HCT116 (cell line): ENCODE measurements around the gene VPS45. TPM values are rescaled to one million over a fixed set of nuclear protein-coding genes. Genes with fewer than 3 reads are reported as not detected.

Source experiments
- ATAC-seq: fragments of 200-7000 bp; cut with Tn5 transposase; 2 replicates; pipeline ENCODE4 v1.9.1; 2020; ENCODE audit warnings: mild to moderate bottlenecking, moderate library complexity
- BruUV-seq: library from RNA; stranded (reverse); fragments of 400-500 nt; replicated peaks from 2 replicates; lab custom pipeline; 2021; lab: Mats Ljungman, UMichigan
- CTCF ChIA-PET: fragments of 300-600 bp; sonication (Branson Sonifier 250); formaldehyde crosslinking; loops from one replicate; lab custom pipeline; 2021; ENCODE audit warnings: antibody characterized with exemption; lab: Charles Lee
- POLR2A ChIA-PET: fragments of 300-600, 350-600 bp; sonication (Branson Sonifier 250); formaldehyde crosslinking; loops from one replicate; lab custom pipeline; 2021; ENCODE audit warnings: antibody characterized with exemption; lab: Charles Lee
- RAD21 ChIA-PET, 2 experiments: fragments of 300-600 bp; sonication (Branson Sonifier 250); formaldehyde crosslinking; loops; one replicate each; lab custom pipeline; 2023; ENCODE audit warnings: low total read pairs in 2 of 2; ENCODE audit not compliant: uncharacterized antibody in 2 of 2, unreplicated experiment in 2 of 2, low non-redundant PET in 1 of 2; lab: Charles Lee
- DNase-seq: peaks from one replicate; pipeline ENCODE4 v3.0.0-alpha.2; 2010; ENCODE audit warnings: low read depth, low spot score
- H2AFZ ChIP-seq: fragments of 200-600 bp; shearing (Covaris generic), sonication (generic); 2 replicates; pipeline ENCODE4 v1.6.1; 2017; ENCODE audit warnings: low read depth, mixed run types, mixed read lengths, antibody characterized with exemption, low read length; ENCODE audit not compliant: poor library complexity, severe bottlenecking
- H3K27ac ChIP-seq: 2 replicates; pipeline ENCODE4 v1.5.1; 2012; ENCODE audit warnings: low read depth, low read length
- H3K27me3 ChIP-seq: fragments of 200-600 bp; sonication (generic); 2 replicates; pipeline ENCODE4 v1.6.1; 2016; ENCODE audit warnings: mixed run types, low read length, mixed read lengths; ENCODE audit not compliant: insufficient read depth
- H3K36me3 ChIP-seq, 2 experiments: fragments of 200-500 bp in 1 of 2; fragments of 200-600 bp in 1 of 2; sonication (Bioruptor generic) in 1 of 2; sonication (generic) in 1 of 2; 2 replicates each; pipeline versions ENCODE4 v1.5.1 to v1.6.1; 2014 to 2016; ENCODE audit warnings: low read length in 2 of 2, inconsistent platforms in 1 of 2, mixed read lengths in 1 of 2, mixed run types in 1 of 2; ENCODE audit not compliant: insufficient read depth in 2 of 2, control insufficient read depth in 1 of 2
- H3K4me1 ChIP-seq, 2 experiments: fragments of 200-600 bp in 1 of 2; sonication (generic) in 1 of 2; 2 replicates each; pipeline versions ENCODE4 v1.5.1 to v1.6.1; 2012 to 2017; ENCODE audit warnings: low read length in 2 of 2, inconsistent platforms in 1 of 2, mild to moderate bottlenecking in 1 of 2, mixed read lengths in 1 of 2, mixed run types in 1 of 2, moderate library complexity in 1 of 2; ENCODE audit not compliant: insufficient read depth in 2 of 2, control insufficient read depth in 1 of 2
- H3K4me2 ChIP-seq: fragments of 200-600 bp; sonication (generic); 2 replicates; pipeline ENCODE4 v1.6.1; 2017; ENCODE audit warnings: mixed run types, low read length, mixed read lengths
- H3K4me3 ChIP-seq, 2 experiments: fragments of 200-600 bp in 1 of 2; sonication (generic) in 1 of 2; replicated peaks in 1 of 2; 2 replicates each; pipeline ENCODE4 v1.5.1; 2011 to 2016; ENCODE audit warnings: low read length in 2 of 2, control low read depth in 1 of 2, low read depth in 1 of 2, mild to moderate bottlenecking in 1 of 2, mixed read lengths in 1 of 2, mixed run types in 1 of 2
- H3K79me2 ChIP-seq: fragments of 200-600 bp; sonication (generic); 2 replicates; pipeline ENCODE4 v1.6.1; 2017; ENCODE audit warnings: mild to moderate bottlenecking, mixed run types, low read length, moderate library complexity, mixed read lengths; ENCODE audit not compliant: insufficient read depth
- H3K9ac ChIP-seq: fragments of 200-600 bp; sonication (generic); 2 replicates; pipeline ENCODE4 v1.6.1; 2016; ENCODE audit warnings: low read length, mixed read lengths
- H3K9me2 ChIP-seq: fragments of 200-600 bp; sonication (generic), shearing (Covaris generic); 2 replicates; pipeline ENCODE4 v1.6.1; 2017; ENCODE audit warnings: mixed run types, mild to moderate bottlenecking, moderate library complexity; ENCODE audit not compliant: insufficient read depth
- H3K9me3 ChIP-seq, 2 experiments: fragments of 200-500 bp in 1 of 2; fragments of 200-600 bp in 1 of 2; sonication (Bioruptor generic) in 1 of 2; sonication (generic) in 1 of 2; 2 replicates each; pipeline ENCODE4 v1.6.1; 2014 to 2017; ENCODE audit warnings: low read length in 2 of 2, mixed read lengths in 2 of 2, inconsistent platforms in 1 of 2, low read depth in 1 of 2, mild to moderate bottlenecking in 1 of 2, mixed run types in 1 of 2, moderate library complexity in 1 of 2; ENCODE audit not compliant: control insufficient read depth in 1 of 2, insufficient read depth in 1 of 2
- H4K20me1 ChIP-seq: fragments of 200-600 bp; sonication (generic), shearing (Covaris generic); 2 replicates; pipeline ENCODE4 v1.6.1; 2017; ENCODE audit warnings: mixed run types, mild to moderate bottlenecking, moderate library complexity; ENCODE audit not compliant: insufficient read depth
- ATF3 ChIP-seq: IDR thresholded peaks from 2 replicates; pipeline ENCODE4 v1.6.1; 2012
- CBX3 ChIP-seq: IDR thresholded peaks from 2 replicates; pipeline ENCODE4 v1.6.1; 2012; ENCODE audit warnings: low read depth
- CTCF ChIP-seq, 3 experiments: fragments of 200-600 bp in 1 of 3; sonication (generic) in 1 of 3; IDR thresholded peaks in 2 of 3; conservative IDR thresholded peaks in 1 of 3; 2 replicates each; pipeline ENCODE4 v1.5.1; 2012 to 2017; ENCODE audit warnings: low read depth in 2 of 3, low read length in 2 of 3, antibody characterized with exemption in 1 of 3, borderline replicate concordance in 1 of 3, control low read depth in 1 of 3, mild to moderate bottlenecking in 1 of 3, mixed read lengths in 1 of 3, mixed run types in 1 of 3, moderate library complexity in 1 of 3; ENCODE audit not compliant: insufficient read depth in 1 of 3
- EGR1 ChIP-seq: IDR thresholded peaks from 2 replicates; pipeline ENCODE4 v1.6.1; 2012; ENCODE audit warnings: low read depth
- ELF1 ChIP-seq: IDR thresholded peaks from 2 replicates; pipeline ENCODE4 v1.6.1; 2012; ENCODE audit warnings: low read depth, borderline replicate concordance
- EZH2phosphoT487 ChIP-seq: fragments of 200-600 bp; IDR thresholded peaks from 2 replicates; pipeline ENCODE4 v1.6.1; 2018; ENCODE audit warnings: antibody characterized with exemption, borderline replicate concordance
- FOSL1 ChIP-seq: IDR thresholded peaks from 2 replicates; pipeline ENCODE4 v1.6.1; 2012; ENCODE audit warnings: low read depth
- JUND ChIP-seq: IDR thresholded peaks from 2 replicates; pipeline ENCODE4 v1.6.1; 2012
- POLR2A ChIP-seq: IDR thresholded peaks from 2 replicates; pipeline ENCODE4 v1.7.0; 2011; ENCODE audit warnings: borderline replicate concordance; ENCODE audit not compliant: insufficient read depth, insufficient read length; ENCODE audit errors: extremely low read depth
- POLR2AphosphoS5 ChIP-seq: IDR thresholded peaks from 2 replicates; pipeline ENCODE4 v1.6.1; 2011; ENCODE audit warnings: mild to moderate bottlenecking, low read depth, low read length, moderate library complexity
- RAD21 ChIP-seq: IDR thresholded peaks from 2 replicates; pipeline ENCODE4 v1.6.1; 2012; ENCODE audit warnings: low read depth, mild to moderate bottlenecking
- SIN3A ChIP-seq: IDR thresholded peaks from 2 replicates; pipeline ENCODE4 v1.6.1; 2012; ENCODE audit warnings: low read depth
- SRF ChIP-seq: IDR thresholded peaks from 2 replicates; pipeline ENCODE4 v1.6.1; 2012; ENCODE audit warnings: low read depth
- TCF7L2 ChIP-seq: IDR thresholded peaks from 2 replicates; pipeline ENCODE4 v1.7.0; 2011; ENCODE audit warnings: borderline replicate concordance, inconsistent platforms; ENCODE audit not compliant: insufficient read depth, insufficient read length; ENCODE audit errors: extremely low read depth
- ZBTB33 ChIP-seq: IDR thresholded peaks from 2 replicates; pipeline ENCODE4 v1.6.1; 2011; ENCODE audit warnings: mild to moderate bottlenecking, low read length, moderate library complexity; ENCODE audit not compliant: insufficient replicate concordance; ENCODE audit errors: extremely low read depth
- ZNF274 ChIP-seq: fragments of 200-500 bp; sonication (Bioruptor generic); IDR thresholded peaks from 2 replicates; pipeline ENCODE4 v1.6.1; 2014; ENCODE audit warnings: mild to moderate bottlenecking, low read depth, low read length, inconsistent platforms
- intact Hi-C: fragments of 100-400 bp; cut with micrococcal nuclease; formaldehyde crosslinking; loops from 2 replicates; pipeline ENCODE4 v1.10.0; 2022
- total RNA-seq: library from RNA; stranded (reverse); gene quantifications from one replicate; pipeline ENCODE4 v1.2.1, GENCODE V29; 2021; ENCODE audit not compliant: unreplicated experiment

The VPS45 gene
- total RNA-seq, 1 experiment from 2014 or later = 28.1 TPM

GRCh38 chr1:150093805-150094204, 26.2 kb downstream of the VPS45 start:
- peaks cover 0 to 10% of the 10 kb centered on the region in 2 experiments; a peak in 1 of 4 replicates for H3K36me3 ChIP-seq
- no peak for TF ChIP-seq EZH2phosphoT487
- TF ChIP-seq JUND = no peak
- no peak for TF ChIP-seq FOSL1
- no peak for TF ChIP-seq RAD21
- no peak for TF ChIP-seq SRF
- no peak for TF ChIP-seq ZNF274
- TF ChIP-seq SIN3A = no peak
- no peak for TF ChIP-seq ELF1
- TF ChIP-seq TCF7L2 = no peak
- TF ChIP-seq POLR2AphosphoS5 = no peak
- no peak for TF ChIP-seq EGR1
- TF ChIP-seq ATF3 = no peak
- TF ChIP-seq CTCF (IDR thresholded peaks at IDR 0.05 in 2 of 3, conservative IDR thresholded peaks at IDR 0.05 in 1 of 3; ENCODE audit: borderline replicate concordance in 1 of 3, insufficient read depth in 1 of 3, low read depth in 2 of 3, low read length in 2 of 3) = no peak
- no peak for TF ChIP-seq POLR2A
- TF ChIP-seq ZBTB33 = no peak
- no peak for TF ChIP-seq CBX3
- TF ChIP-seq, all 23 proteins: peak for 0
- no peak for DNase-seq
- H3K4me2 ChIP-seq = no peak overlapping the region
- ChIA-PET POLR2A (no interaction called here), RAD21 (no interaction called here), CTCF (no interaction called here)
- H3K4me3 ChIP-seq = no peak overlapping the region
- no peaks in the 10 kb centered on the region for H3K27me3 ChIP-seq
- H3K9me2 ChIP-seq = no peaks in the 10 kb centered on the region
- H3K79me2 ChIP-seq = no peaks in the 10 kb centered on the region
- no TSS peak for BruUV-seq
- no peak overlapping the region for H3K9ac ChIP-seq
- no peaks in the 10 kb centered on the region for H4K20me1 ChIP-seq
- intact Hi-C loops = no loop called here
- no peaks in the 10 kb centered on the region for H3K9me3 ChIP-seq
- H3K4me1 ChIP-seq = no peaks in the 10 kb centered on the region
- no peak overlapping the region for H3K27ac ChIP-seq
- H2AFZ ChIP-seq = no peak overlapping the region
- no peak for ATAC-seq
